Stimulated activated CD8-positive, alpha-beta memory T cell treated with anti-CD3 and anti-CD28 coated beads, Interleukin-12 subunit alpha, Interleukin-12 subunit beta, amount 100 ng/mL, for 4 hours (primary cell): Measurements from ENCODE around the gene SEMA4D.

Source experiments
- DNase-seq: peaks from one replicate; pipeline ENCODE4 v3.0.0-alpha.2; 2020; ENCODE audit warnings: low read depth

The SEMA4D gene

DNA sequence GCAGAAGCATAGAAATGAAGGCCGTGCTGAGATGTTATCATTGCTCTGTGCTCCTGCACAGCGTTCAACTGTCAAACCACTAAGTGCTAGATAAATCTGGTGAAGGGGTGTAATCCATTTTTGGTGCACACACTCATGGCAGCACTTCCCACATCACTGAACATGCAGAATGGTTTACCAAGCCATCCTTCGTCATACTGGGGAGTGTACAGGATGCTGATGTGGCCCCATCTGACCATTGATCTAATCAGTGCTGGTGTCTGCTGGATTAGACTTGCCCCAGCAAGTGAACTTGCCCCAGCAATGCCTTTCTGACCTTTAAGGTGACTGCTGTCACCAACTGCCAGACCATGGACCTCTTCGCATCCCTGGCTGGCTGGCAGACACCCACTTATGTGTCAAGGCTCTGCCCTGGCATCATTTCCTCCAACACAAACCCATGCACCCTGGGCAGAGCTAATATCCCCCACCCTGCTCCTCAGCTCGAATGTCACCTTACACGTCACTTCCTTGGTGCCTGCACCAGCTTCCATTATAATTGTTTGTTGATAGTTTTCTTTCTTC lies 4.2 kb upstream of the SEMA4D start:
- no peak for DNase-seq

DNA sequence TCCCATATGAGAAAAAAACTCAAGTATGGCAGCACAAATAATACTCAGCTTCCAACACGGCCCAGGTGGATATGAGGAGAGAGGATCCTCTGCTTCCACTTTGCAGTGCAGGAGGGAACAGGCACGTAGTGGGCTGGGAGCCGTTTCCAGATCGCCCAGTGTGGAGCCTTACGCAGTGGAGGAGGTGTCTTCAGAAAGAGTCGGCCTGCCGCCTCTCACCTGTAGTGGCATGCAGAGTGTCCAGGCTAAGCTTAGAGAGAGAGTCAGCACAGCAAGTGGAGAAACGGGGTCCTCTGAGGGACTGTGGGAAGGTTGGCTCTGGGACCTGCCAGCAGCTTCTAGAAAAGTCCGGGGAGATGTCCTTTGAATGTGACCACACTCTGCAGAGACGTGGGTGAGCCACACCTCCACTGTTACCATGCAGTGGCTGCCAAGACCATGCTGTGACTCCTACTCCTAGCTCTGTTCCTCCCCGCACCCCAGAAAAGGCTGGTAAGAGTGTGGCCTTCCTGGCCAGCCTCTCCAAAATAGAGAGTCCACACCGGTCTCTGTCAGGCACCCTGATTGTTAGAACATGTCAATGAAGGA lies 3.5 kb upstream of the SEMA4D start:
- no peak for DNase-seq

- DNase-seq = no peak
Measured at GRCh38 chr9:89500008-89500407, 2.1 kb upstream of the SEMA4D start.

GRCh38 chr9:89498852-89499480 lies 1.1 kb upstream of the SEMA4D start:
- DNase-seq = no peak

DNA sequence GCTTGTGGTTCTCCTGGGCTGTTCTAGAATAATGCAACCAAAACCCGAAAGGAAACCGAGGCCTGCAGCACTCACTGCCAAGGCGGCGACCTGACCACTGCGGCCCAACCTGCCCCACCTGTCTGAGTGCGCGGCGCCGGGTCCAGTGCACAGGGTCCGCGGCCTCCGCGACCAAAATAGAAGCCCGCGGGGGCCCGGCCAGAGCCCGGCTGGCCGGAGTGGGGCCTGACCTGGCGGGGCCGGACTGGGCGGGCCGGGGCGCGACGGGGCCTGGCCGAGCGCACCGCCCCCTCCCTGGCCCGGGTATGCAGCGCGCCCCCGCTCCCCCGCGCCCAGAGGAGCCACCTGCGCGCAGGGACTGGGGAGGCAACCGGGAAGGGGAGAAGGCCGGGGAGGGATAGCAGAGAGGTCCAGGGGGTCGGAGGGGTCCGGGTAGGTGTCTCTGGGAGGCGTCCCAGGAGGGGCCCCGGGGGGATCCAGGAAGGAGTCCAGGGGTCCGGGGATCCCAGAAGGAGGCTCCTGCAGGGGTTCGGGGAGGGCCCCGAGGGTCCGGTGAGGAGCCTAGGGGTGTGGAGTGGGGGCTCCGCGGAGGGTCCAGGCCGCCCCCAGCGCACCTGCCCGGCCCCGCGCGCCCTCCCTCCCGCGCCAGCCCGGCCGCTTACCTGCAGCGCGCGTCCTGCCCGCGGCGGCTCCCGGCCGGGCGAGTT lies 503 bp downstream of the SEMA4D start:
- no peak for DNase-seq

- DNase-seq = no peak
Measured at GRCh38 chr9:89496645-89497256, 1.2 kb downstream of the SEMA4D start.

DNA sequence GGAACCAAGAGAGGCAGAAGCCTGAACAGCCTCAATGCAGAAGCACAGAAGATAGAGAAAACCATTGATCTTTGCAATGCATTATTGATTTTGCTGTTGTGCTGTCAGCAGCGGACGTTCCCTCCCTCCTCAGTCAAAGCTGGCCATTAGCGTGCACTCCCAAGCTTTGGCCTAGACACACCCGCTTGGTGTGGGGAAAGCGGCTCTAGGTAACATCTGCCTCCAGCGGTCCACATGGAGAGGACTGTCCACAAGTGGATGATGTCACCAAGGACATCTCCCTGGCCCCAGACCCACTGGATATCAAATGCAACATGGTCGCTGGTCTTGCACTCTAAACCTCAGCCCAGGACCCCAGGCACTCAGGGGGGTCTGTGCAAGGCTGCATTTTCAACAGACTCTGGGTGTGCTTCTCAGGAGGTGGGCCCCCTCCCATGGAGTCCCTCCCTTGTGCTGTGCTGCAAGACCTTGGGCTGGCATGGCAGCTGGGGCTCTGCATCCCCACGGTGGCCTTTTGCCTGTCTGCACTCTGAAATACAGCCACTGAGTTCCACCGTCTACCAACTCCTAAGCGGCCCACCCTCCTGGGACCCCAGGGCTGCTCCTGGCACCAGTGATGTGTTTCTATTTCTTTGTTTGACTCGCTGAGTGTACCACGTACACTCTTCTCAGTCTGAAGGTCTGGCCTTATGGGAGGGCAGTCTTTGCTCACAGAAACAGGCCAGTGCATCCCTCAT lies 1.9 kb downstream of the SEMA4D start:
- DNase-seq = no peak

- DNase-seq = no peak
Measured at GRCh38 chr9:89494199-89494598, 3.7 kb downstream of the SEMA4D start.

DNA sequence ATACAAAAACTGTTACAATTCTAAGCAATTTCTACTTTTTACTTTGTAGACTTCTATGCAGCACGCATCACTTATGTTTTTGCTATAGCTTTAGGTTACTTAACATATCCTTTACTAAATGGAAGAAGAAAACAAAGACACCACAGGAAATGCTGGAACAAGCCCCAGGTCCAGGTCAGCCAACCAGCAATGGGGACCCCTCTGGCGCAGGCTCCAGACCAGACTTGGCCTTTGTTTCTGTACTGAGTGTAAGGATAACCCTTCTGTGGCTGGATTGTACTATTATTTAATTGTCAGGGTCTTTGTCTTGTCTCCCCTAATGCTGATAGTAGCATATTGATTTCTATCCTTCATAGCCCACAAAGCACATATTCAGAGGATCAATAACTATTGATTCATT lies 4.2 kb downstream of the SEMA4D start:
- DNase-seq = no peak

GRCh38 chr9:89493181-89493580 lies 4.7 kb downstream of the SEMA4D start:
- no peak for DNase-seq

DNA sequence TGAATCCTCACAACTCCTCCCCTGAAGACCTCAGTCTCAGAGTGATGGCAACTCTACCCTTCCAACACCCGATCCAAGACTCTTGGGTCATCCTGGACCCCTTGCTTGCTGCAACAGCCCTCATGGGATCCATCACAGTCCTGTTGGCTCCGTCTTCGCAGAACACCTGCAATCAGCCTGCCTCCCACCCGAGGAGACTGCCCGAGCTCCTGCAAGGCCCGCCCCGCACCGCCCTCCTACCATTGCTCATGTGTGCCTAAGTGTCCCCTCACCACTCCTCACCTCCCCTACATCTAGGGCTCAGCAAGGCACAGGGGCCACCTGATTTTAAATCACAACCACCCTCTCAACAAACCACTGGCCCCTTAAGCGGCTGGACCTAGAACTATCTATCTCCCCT lies 5.3 kb downstream of the SEMA4D start:
- no peak for DNase-seq

DNA sequence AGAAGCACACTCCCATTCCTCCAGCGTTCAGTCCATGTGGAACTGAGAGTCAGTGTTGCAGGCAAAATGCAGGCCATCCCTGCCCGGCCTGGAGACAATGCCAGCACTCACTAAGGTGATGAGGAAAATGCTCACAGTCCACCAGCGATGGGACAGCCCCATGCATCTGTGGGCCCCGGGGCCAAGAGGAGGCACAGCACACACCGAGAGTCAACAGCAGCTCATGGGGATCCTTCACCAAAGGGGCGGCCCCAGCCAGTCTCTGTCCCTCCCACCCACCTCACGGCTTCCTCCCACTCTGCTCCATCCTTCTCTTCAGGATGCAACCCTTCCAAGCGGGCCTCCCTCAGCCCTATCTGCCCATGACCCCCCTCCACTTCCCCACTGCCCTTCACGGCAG lies 6.2 kb downstream of the SEMA4D start:
- no peak for DNase-seq

DNA sequence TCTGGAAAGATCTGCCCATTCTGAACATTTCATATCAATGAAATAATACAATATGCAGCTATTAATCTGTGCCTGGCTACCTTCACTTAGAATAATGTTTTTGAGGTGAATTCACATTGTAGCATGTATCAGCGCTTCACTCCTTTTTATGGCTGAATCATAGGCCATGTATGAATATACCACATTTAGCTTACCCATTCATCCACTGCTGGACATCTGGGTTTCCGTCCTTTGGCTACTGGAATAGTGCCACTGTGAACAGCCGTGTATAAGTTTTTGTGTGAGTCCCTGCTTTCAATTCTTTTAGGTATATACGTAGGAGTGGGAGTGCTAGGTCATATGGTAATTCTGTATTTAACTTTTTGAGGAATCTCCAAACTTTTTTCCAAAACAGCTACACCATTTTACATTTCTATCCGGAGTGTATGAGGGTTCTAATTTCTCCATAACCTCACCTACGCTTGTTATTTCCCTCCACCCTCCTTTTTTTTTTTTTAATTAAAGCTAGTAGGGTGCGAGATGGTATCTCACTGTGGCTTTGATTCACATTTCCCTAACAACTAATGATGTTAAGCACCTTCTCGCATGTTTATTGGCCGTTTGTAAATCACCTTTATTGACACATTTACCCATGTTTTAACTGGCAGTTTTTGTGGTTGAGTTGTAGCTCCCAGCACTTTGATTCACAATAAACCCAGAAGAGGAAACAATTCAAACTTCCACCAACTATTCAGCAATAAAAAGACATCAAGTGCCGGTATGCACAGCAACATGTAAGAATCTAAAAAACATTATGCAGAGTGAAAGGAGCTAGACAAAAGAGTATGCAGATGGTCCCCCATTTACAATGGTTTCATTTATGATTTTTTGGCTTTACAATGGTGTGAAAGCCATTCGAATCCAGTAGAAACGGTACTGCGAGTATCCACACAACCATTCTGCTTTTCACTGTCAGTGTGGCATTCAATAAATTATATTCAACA lies 8.1 kb downstream of the SEMA4D start:
- DNase-seq = no peak

DNA sequence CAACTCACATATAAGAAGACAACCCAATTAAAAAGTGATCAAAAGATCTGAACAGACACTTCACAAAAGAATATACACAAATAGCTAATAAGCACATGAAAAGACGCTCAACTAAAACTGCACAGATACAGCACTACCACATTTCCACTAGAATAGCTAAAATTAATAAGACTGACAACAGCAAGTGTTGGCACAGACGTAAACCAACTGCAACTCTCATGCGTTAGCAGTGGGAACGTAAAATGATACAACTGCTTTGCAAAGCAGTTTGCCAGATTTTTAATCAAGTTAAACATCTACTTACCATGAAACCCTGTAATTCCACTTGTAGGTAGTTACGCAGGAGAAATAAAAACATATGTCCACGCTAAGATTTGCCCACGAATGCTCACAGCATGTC lies 9.0 kb downstream of the SEMA4D start:
- no peak for DNase-seq

GRCh38 chr9:89488131-89488530 lies 9.8 kb downstream of the SEMA4D start:
- no peak for DNase-seq

GRCh38 chr9:89486681-89487080 lies 11.2 kb downstream of the SEMA4D start:
- no peak for DNase-seq

DNA sequence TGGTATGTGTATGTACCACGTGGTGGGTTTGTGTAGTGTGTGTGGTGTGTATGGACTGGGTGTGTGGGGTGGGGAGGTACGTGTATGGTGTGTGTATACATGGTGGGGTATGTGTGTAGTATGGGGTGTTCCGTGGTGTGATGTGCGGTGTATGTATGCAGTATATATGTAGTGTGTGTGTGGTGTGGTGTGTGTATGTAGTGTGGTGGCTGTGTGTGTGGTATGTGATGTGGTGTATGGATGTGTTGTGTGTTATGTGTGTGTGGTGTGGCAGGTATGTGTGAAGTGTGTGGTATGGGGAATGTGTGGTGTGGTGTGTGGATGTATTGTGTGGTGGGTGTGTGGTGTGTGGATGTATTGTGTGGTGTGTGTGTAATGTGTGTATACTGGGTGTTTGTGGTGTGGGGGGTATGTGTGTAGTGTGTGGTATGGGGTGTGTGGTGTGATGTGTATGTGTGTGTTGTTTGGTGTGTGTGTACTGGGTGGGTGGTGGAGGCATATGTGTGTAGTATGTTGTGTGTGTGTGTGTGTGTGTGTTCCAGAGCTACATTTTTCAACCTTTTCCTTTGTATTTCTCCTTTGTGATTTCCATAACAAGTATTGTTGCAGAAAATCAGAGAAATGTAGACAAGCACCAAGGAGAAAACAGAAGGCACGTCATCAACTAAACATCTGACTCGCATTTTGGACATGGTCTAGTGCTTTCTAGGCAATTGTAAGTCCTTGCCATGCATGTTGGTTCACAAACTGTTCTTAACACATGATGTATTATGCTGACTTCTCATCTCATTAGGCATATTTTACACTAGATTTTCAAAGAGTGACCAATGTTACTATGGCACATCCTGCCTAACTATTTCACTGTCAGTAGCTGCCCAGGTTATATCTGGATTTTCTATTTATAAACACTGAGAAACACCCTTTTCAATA lies 13.2 kb downstream of the SEMA4D start:
- no peak for DNase-seq

GRCh38 chr9:89483592-89484474 lies 14.1 kb downstream of the SEMA4D start:
- DNase-seq = peak; percentile 55

DNA sequence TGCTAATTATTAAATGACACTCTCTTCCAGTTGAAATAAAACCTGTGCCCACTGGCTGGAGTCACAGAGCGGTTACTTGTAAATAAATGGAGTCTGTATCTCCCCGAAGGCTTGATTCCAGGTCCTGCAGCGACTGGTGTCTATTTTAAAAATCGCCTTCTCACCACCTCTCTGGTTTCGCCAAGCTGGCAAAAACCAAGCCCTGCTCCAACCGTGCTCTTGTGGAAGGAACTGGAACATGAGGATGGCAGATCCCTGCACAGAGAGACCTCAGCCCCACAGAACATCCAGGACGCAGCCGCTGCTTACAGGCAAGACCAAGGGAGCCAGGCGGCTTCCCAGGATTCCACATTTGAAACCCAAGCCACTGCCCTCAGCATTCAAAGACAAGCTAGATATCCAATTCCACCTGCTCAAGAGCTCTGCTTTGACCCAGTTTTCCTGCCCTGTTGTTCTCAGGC lies 15.0 kb downstream of the SEMA4D start:
- no peak for DNase-seq
